ENCODE results near the gene P3R3URF. TPM values are rescaled to one million over a fixed set of nuclear protein-coding genes. Genes with fewer than 3 reads are reported as not detected.

P3R3URF gene
- total RNA-seq, 4 donors from 2014 or later = not detected

DNA sequence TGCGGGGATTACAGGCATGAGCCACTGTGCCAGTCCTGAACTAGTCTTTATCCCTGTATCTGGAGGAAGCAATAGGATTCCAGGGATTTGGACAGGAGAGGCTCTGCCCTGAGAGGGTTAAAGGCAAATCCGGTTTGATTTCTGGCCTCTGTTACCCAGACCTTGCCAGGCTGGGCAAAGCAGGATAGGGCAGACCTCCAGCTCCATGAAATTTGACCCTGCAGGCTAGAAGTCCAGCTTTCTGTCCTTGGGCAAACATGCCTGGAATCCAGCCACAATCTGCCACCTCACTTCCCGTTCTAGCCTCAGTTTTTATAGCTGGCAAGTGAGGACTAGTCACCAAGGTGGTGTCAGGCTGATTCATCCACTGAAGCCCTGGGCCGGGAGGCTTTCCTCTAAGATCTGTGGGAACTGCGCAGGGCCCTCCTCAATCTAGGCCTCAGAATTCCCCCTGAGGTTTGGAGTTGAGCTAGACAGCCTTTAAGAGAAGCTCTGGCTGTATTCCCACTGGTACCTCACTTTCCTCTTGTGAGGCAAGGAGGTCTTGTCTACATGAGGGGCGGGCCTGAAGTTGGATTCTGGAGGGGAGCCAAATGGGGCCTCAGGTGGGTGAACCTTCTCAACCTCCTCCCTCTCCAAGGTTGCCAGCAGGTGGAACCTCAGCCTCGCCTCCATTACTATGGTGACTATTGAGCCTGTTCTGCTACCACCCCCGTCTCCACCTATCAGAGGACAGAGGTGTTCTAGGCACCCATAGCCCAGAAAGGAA is 7.0 kb upstream of the P3R3URF start:
- Histone ChIP-seq H3K27ac (peak overlapping the region in 3 of 4 donors; percentile 73 to 96 (median 84)), H3K9me3 (no peaks in the 10 kb centered on the region), H3K36me3 (peaks cover 0 to 24% (median 2%) of the 10 kb centered on the region in 3 donors), H3K4me1 (peaks cover 0 to 55% (median 10%) of the 10 kb centered on the region in 4 donors), H3K27me3 (no peaks in the 10 kb centered on the region), H3K4me3 (peak overlapping the region in 2 of 4 donors; percentile 28 to 49)
- DNase-seq = peak in 2 of 3 donors; percentile 85 to 91
- TF ChIP-seq POLR2A (IDR thresholded peaks at IDR 0.05) = peak; percentile 41 to 61
- TF ChIP-seq, protein P1, sequence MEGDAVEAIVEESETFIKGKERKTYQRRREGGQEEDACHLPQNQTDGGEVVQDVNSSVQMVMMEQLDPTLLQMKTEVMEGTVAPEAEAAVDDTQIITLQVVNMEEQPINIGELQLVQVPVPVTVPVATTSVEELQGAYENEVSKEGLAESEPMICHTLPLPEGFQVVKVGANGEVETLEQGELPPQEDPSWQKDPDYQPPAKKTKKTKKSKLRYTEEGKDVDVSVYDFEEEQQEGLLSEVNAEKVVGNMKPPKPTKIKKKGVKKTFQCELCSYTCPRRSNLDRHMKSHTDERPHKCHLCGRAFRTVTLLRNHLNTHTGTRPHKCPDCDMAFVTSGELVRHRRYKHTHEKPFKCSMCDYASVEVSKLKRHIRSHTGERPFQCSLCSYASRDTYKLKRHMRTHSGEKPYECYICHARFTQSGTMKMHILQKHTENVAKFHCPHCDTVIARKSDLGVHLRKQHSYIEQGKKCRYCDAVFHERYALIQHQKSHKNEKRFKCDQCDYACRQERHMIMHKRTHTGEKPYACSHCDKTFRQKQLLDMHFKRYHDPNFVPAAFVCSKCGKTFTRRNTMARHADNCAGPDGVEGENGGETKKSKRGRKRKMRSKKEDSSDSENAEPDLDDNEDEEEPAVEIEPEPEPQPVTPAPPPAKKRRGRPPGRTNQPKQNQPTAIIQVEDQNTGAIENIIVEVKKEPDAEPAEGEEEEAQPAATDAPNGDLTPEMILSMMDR (IDR thresholded peaks at IDR 0.05) = peak in 2 of 6 experiments; percentile 15 to 27

DNA sequence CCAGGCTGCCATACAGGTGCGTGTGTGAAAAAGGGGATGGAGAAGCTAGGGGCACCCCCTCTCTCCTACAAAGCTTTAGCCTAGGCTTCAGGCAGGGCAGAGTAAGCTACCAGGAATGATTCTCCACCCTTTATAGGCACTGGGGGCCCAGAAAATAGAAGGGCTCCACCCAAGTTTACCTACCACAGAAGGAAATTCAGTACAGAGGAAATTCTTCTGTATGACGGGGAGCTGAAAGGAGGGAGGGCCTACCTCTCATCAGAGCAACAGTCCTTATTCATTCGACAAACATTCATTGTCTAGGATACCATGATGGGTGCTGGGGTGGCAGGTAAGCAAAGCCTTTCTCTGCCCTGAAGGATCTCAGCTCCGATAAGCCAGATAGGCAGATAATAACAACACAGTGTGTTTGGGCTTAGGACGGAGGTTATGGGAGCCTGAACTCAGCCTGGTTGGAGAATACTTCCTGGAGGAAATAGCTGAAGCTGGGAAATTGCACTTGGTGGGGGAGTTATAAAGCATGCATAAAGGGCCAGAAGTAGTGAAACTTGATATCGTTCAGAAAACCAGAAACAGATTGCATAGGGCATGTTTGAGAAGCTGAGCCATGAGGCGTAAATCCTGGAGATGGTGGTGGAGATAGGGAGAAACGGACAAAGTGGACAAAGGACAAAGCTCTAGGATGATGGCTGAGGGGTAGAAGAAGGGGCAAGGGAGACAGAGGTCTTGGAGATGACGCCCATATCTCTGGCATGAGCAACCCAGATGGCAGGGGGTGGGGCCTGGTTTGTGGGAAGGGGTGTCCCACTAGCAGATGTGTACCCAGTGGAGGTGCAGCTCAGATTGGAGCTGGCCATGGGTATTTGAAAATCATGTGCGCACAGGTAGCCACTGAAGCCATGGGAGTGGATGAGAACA is 5.3 kb upstream of the P3R3URF start:
- Histone ChIP-seq H3K4me3 (peak overlapping the region in 2 of 4 donors; percentile 49 to 52), H3K4me1 (peaks cover 0 to 42% (median 10%) of the 10 kb centered on the region in 4 donors), H3K9me3 (no peaks in the 10 kb centered on the region), H3K36me3 (peaks cover 0 to 11% (median 2%) of the 10 kb centered on the region in 3 donors), H3K27ac (peak overlapping the region in 3 of 4 donors; percentile 65 to 96 (median 82)), H3K27me3 (no peaks in the 10 kb centered on the region)
- TF ChIP-seq POLR2A (IDR thresholded peaks at IDR 0.05) = no peak
- TF ChIP-seq, protein P1 (IDR thresholded peaks at IDR 0.05) = no peak
- no peak for DNase-seq

DNA sequence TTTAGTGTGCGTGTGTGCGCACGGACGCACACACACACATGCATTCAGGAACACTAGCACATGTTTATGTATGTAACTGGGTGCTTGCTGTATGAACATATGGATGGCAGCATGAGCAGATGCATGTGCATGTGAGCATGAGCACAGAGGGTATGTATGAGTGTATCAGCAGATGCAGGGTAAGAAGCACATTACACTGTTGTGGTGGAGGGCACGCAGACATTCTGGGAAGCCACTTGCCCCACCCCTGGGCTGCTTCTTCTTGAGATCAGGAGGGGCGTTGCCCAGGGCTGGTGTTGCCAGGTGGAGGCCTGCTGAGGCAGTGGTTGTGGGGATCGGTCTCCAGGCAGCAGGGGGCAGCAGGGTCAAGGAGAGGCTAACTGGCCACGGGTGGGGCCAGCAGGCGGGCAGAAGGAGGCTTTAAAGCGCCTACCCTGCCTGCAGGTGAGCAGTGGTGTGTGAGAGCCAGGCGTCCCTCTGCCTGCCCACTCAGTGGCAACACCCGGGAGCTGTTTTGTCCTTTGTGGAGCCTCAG is 3.9 kb upstream of the P3R3URF start:
- peak overlapping the region in 3 of 4 donors; percentile 0 to 52 (median 49) for H3K4me3 ChIP-seq
- peaks cover 0 to 4% (median 2%) of the 10 kb centered on the region in 3 donors for H3K36me3 ChIP-seq
- DNase-seq = peak in 2 of 3 donors; percentile 88 to 93
- H3K27ac ChIP-seq = peak overlapping the region in 3 of 4 donors; percentile 65 to 96 (median 82)
- no peaks in the 10 kb centered on the region for H3K27me3 ChIP-seq
- TF ChIP-seq, protein P1 (IDR thresholded peaks at IDR 0.05) = peak in 3 of 6 experiments; percentile 58 to 77 (median 59)
- peak; percentile 67 to 78 for TF ChIP-seq POLR2A (IDR thresholded peaks at IDR 0.05)
- no peaks in the 10 kb centered on the region for H3K9me3 ChIP-seq
- peaks cover 0 to 37% (median 10%) of the 10 kb centered on the region in 4 donors for H3K4me1 ChIP-seq

DNA sequence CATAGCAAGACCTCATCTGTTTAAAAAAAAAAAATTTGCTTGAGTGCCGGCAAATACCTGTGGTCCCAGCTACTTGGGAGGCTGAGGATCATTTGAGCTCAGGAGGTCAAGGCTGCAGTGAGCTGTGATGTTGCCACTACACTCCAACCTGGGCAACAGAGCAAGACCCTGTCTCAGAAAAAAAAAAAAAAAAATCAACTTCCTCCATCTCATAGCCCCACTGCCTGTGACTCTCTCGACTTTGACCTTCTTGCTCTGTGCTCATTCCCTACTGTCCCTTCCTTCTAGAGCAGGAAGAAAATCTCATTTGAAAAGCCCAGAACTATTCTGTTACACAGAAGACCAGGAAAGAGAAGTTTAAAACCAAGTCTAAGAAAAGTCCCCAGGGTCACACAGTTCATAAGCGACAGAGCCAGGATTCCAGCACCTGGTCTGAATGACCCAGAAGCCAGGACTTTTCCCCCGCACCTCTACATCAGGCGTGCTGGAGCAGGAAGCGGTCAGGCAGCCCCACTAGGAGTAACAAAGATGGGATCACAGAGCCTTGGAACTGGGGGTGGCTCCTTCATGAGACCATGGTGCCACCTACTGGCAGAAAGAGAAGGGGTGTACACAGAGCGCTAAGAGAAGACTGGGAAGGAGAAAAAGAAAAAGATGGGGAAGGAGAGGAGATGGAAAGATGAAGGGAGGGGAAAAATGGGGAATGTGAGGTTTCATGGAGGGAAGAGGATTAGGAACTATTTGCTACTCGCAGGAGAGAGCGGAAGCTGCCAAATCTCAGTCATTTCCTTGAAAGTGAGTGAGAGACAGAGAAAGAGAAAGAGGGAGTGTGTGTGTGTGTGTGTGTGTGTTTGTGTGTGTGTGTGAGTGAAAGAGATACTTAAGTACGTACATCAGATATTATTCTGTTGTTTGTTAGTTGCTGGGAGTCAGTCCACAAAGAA is 3.1 kb upstream of the P3R3URF start:
- H3K4me1 ChIP-seq = peaks cover 0 to 37% (median 6%) of the 10 kb centered on the region in 4 donors
- DNase-seq = peak; percentile 71 to 92 (median 78)
- H3K36me3 ChIP-seq = peaks cover 0 to 2% (median 0%) of the 10 kb centered on the region in 3 donors
- no peaks in the 10 kb centered on the region for H3K27me3 ChIP-seq
- H3K4me3 ChIP-seq = no peak overlapping the region
- H3K27ac ChIP-seq = peak overlapping the region in 2 of 4 donors; percentile 82 to 96
- TF ChIP-seq, protein P1 (IDR thresholded peaks at IDR 0.05) = peak; percentile 66 to 97 (median 94)
- TF ChIP-seq POLR2A (IDR thresholded peaks at IDR 0.05) = no peak
- no peaks in the 10 kb centered on the region for H3K9me3 ChIP-seq

Measured in Peyer's patch (tissue), 4 donors.